CD4-positive, alpha-beta memory T cell (primary cell): ENCODE results near the gene HRH3. TPM values are rescaled to one million over a fixed set of nuclear protein-coding genes. Genes with fewer than 3 reads are reported as not detected.

Experiments used
- CTCF ChIA-PET: fragments of 350-600 bp; sonication (Branson Sonifier 250); formaldehyde crosslinking; loops from one replicate; lab custom pipeline; 2021; ENCODE audit warnings: inconsistent platforms; ENCODE audit not compliant: partially characterized antibody; lab: Charles Lee
- POLR2A ChIA-PET: fragments of 350-600 bp; sonication (Branson Sonifier 250); formaldehyde crosslinking; loops from one replicate; lab custom pipeline; 2021; ENCODE audit not compliant: partially characterized antibody; lab: Charles Lee
- DNase-seq, 5 donors: peaks; one replicate each; pipeline versions ENCODE4 v3.0.0 to v3.0.0-alpha.2; 2020 to 2022; ENCODE audit warnings: mixed read lengths in 1 of 5
- H3K27ac ChIP-seq: one replicate; pipeline ENCODE4 v1.7.0; 2013; ENCODE audit warnings: low read depth, low read length
- H3K27me3 ChIP-seq: 2 replicates; pipeline ENCODE4 v1.7.0; 2013; ENCODE audit warnings: mild to moderate bottlenecking, low read length, moderate library complexity; ENCODE audit not compliant: insufficient read depth
- H3K36me3 ChIP-seq: 2 replicates; pipeline ENCODE4 v1.7.0; 2013; ENCODE audit warnings: mild to moderate bottlenecking, low read length, moderate library complexity; ENCODE audit not compliant: insufficient read depth
- H3K4me1 ChIP-seq: 2 replicates; pipeline ENCODE4 v1.7.0; 2013; ENCODE audit warnings: mild to moderate bottlenecking, low read length, moderate library complexity; ENCODE audit not compliant: insufficient read depth
- H3K4me3 ChIP-seq, 2 donors: one replicate each; pipeline ENCODE4 v1.7.0; 2013; ENCODE audit warnings: low read length in 2 of 2, mild to moderate bottlenecking in 1 of 2
- H3K9me3 ChIP-seq, 2 donors: one replicate each; pipeline ENCODE4 v1.7.0; 2013; ENCODE audit warnings: low read length in 2 of 2, control low read depth in 1 of 2; ENCODE audit not compliant: control insufficient read depth in 1 of 2
- H3K27ac Mint-ChIP-seq, 7 donors: one replicate each; pipeline ENCODE4 v1.8.0; 2020 to 2021; ENCODE audit warnings: mixed read lengths in 7 of 7, mild to moderate bottlenecking in 6 of 7, inconsistent platforms in 3 of 7, moderate library complexity in 3 of 7
- H3K27me3 Mint-ChIP-seq, 2 donors: one replicate each; pipeline ENCODE4 v1.8.0; 2020 to 2021; ENCODE audit warnings: mixed read lengths in 2 of 2
- H3K36me3 Mint-ChIP-seq, 2 donors: one replicate each; pipeline ENCODE4 v1.8.0; 2020 to 2021; ENCODE audit warnings: mixed read lengths in 2 of 2, inconsistent platforms in 1 of 2, mild to moderate bottlenecking in 1 of 2
- H3K4me1 Mint-ChIP-seq, 4 donors: one replicate each; pipeline ENCODE4 v1.8.0; 2020 to 2021; ENCODE audit warnings: mixed read lengths in 4 of 4, mild to moderate bottlenecking in 1 of 4
- H3K4me3 Mint-ChIP-seq, 8 donors: one replicate each; pipeline ENCODE4 v1.8.0; 2020 to 2021; ENCODE audit warnings: mixed read lengths in 8 of 8, mild to moderate bottlenecking in 7 of 8, moderate library complexity in 6 of 8, inconsistent platforms in 3 of 8
- H3K9me3 Mint-ChIP-seq, 8 donors: one replicate each; pipeline ENCODE4 v1.8.0; 2020 to 2021; ENCODE audit warnings: mixed read lengths in 8 of 8, mild to moderate bottlenecking in 5 of 8, inconsistent platforms in 3 of 8, moderate library complexity in 1 of 8
- intact Hi-C: fragments of 100-400 bp; cut with micrococcal nuclease; formaldehyde crosslinking; loops from one replicate; pipeline ENCODE4 v1.15.1; 2023
- polyA plus RNA-seq, 2 donors: library from polyadenylated mRNA; unstranded; fragments of 300-500 nt; fragmentation: Illumina TruSeq; gene quantifications; one replicate each; pipeline ENCODE4 v1.2.3, GENCODE V29; 2021
- total RNA-seq, 2 experiments: library from RNA; stranded (reverse); gene quantifications; one replicate each; pipeline ENCODE4 v1.2.3, GENCODE V29; 2021

Gene HRH3
- total and polyA plus RNA-seq, 4 experiments from 2014 or later, result not detected

- intact Hi-C loops, result no loop called here
- ChIA-PET CTCF (no interaction called here), POLR2A (no interaction called here)
- H3K4me1 ChIP-seq, result no peaks in the 10 kb centered on the region
- Mint-ChIP-seq H3K4me3 (no peak overlapping the region), H3K4me1 (peaks cover 0 to 3% (median 0%) of the 10 kb centered on the region in 4 donors), H3K27ac (peak overlapping the region in 1 of 7 donors; percentile 24), H3K27me3 (peaks cover 8 to 19% of the 10 kb centered on the region in 2 donors), H3K36me3 (no peaks in the 10 kb centered on the region), H3K9me3 (no peaks in the 10 kb centered on the region)
- H3K27ac ChIP-seq, result no peak overlapping the region
- H3K9me3 ChIP-seq, result no peaks in the 10 kb centered on the region
- peak in 1 of 5 donors; percentile 5 for DNase-seq
- H3K27me3 ChIP-seq, result peaks cover 9% of the 10 kb centered on the region
- no peak overlapping the region for H3K4me3 ChIP-seq
- no peaks in the 10 kb centered on the region for H3K36me3 ChIP-seq
Measured at GRCh38 chr20:62215020-62215990, 4.8 kb downstream of the HRH3 start.

GRCh38 chr20:62214067-62214466 is 6.0 kb downstream of the HRH3 start:
- Mint-ChIP-seq H3K4me1 (peaks cover 0 to 2% (median 0%) of the 10 kb centered on the region in 4 donors), H3K27me3 (peaks cover 7 to 17% of the 10 kb centered on the region in 2 donors), H3K36me3 (no peaks in the 10 kb centered on the region), H3K4me3 (no peak overlapping the region), H3K27ac (no peak overlapping the region), H3K9me3 (no peaks in the 10 kb centered on the region)
- Histone ChIP-seq H3K9me3 (no peaks in the 10 kb centered on the region), H3K27me3 (peaks cover 4% of the 10 kb centered on the region), H3K27ac (no peak overlapping the region), H3K4me1 (no peaks in the 10 kb centered on the region), H3K4me3 (no peak overlapping the region), H3K36me3 (no peaks in the 10 kb centered on the region)
- DNase-seq, result no peak
- POLR2A ChIA-PET, result no interaction called here
- intact Hi-C loops, result no loop called here
- CTCF ChIA-PET, result no interaction called here

- intact Hi-C loops, result no loop called here
- H3K27ac Mint-ChIP-seq, result peak overlapping the region in 1 of 7 donors; percentile 30
- H3K4me3 Mint-ChIP-seq, result no peak overlapping the region
- Histone ChIP-seq H3K4me3 (no peak overlapping the region), H3K4me1 (no peaks in the 10 kb centered on the region), H3K9me3 (no peaks in the 10 kb centered on the region), H3K36me3 (no peaks in the 10 kb centered on the region), H3K27ac (no peak overlapping the region), H3K27me3 (no peaks in the 10 kb centered on the region)
- DNase-seq, result no peak
- ChIA-PET CTCF (no interaction called here), POLR2A (no interaction called here)
- H3K9me3 Mint-ChIP-seq, result no peaks in the 10 kb centered on the region
- no peaks in the 10 kb centered on the region for H3K4me1 Mint-ChIP-seq
- no peaks in the 10 kb centered on the region for H3K36me3 Mint-ChIP-seq
- H3K27me3 Mint-ChIP-seq, result peaks cover 3 to 15% of the 10 kb centered on the region in 2 donors
Measured at GRCh38 chr20:62212299-62212698, 7.8 kb downstream of the HRH3 start.

GRCh38 chr20:62211769-62212288 is 8.2 kb downstream of the HRH3 start:
- intact Hi-C loops, result no loop called here
- Histone ChIP-seq H3K4me3 (no peak overlapping the region), H3K27me3 (no peaks in the 10 kb centered on the region), H3K4me1 (no peaks in the 10 kb centered on the region), H3K36me3 (no peaks in the 10 kb centered on the region), H3K27ac (no peak overlapping the region), H3K9me3 (no peaks in the 10 kb centered on the region)
- no peaks in the 10 kb centered on the region for H3K9me3 Mint-ChIP-seq
- POLR2A ChIA-PET, result no interaction called here
- DNase-seq, result no peak
- no peaks in the 10 kb centered on the region for H3K36me3 Mint-ChIP-seq
- no peak overlapping the region for H3K4me3 Mint-ChIP-seq
- H3K27me3 Mint-ChIP-seq, result peaks cover 3 to 12% of the 10 kb centered on the region in 2 donors
- CTCF ChIA-PET, result no interaction called here
- H3K4me1 Mint-ChIP-seq, result no peaks in the 10 kb centered on the region
- peak overlapping the region in 1 of 7 donors; percentile 30 for H3K27ac Mint-ChIP-seq

- H3K27ac ChIP-seq, result no peak overlapping the region
Measured at GRCh38 chr20:62211216-62211615, 8.9 kb downstream of the HRH3 start.

GRCh38 chr20:62210496-62210855 is 9.6 kb downstream of the HRH3 start:
- Histone ChIP-seq H3K36me3 (no peaks in the 10 kb centered on the region), H3K4me1 (no peaks in the 10 kb centered on the region), H3K27ac (no peak overlapping the region), H3K9me3 (no peaks in the 10 kb centered on the region), H3K4me3 (no peak overlapping the region), H3K27me3 (no peaks in the 10 kb centered on the region)
- no peak for DNase-seq
- H3K4me3 Mint-ChIP-seq, result no peak overlapping the region
- CTCF ChIA-PET, result no interaction called here
- no peaks in the 10 kb centered on the region for H3K4me1 Mint-ChIP-seq
- no peak overlapping the region for H3K27ac Mint-ChIP-seq
- H3K36me3 Mint-ChIP-seq, result no peaks in the 10 kb centered on the region
- H3K27me3 Mint-ChIP-seq, result peaks cover 3 to 9% of the 10 kb centered on the region in 2 donors
- POLR2A ChIA-PET, result no interaction called here
- intact Hi-C loops, result no loop called here
- no peaks in the 10 kb centered on the region for H3K9me3 Mint-ChIP-seq

More at GRCh38 chr20:62211216-62211615, 8.9 kb downstream of the HRH3 start:
- Mint-ChIP-seq H3K9me3 (no peaks in the 10 kb centered on the region), H3K4me1 (no peaks in the 10 kb centered on the region), H3K27ac (no peak overlapping the region), H3K4me3 (no peak overlapping the region), H3K36me3 (no peaks in the 10 kb centered on the region), H3K27me3 (peaks cover 3 to 12% of the 10 kb centered on the region in 2 donors)
- ChIA-PET POLR2A (no interaction called here), CTCF (no interaction called here)
- no peaks in the 10 kb centered on the region for H3K9me3 ChIP-seq
- H3K36me3 ChIP-seq, result no peaks in the 10 kb centered on the region
- no peak overlapping the region for H3K4me3 ChIP-seq
- H3K27me3 ChIP-seq, result no peaks in the 10 kb centered on the region
- no peak for DNase-seq
- intact Hi-C loops, result no loop called here
- no peaks in the 10 kb centered on the region for H3K4me1 ChIP-seq

GRCh38 chr20:62209850-62210495 is 10.1 kb downstream of the HRH3 start:
- CTCF ChIA-PET, result no interaction called here
- POLR2A ChIA-PET, result no interaction called here
- Histone ChIP-seq H3K27me3 (no peaks in the 10 kb centered on the region), H3K9me3 (no peaks in the 10 kb centered on the region), H3K36me3 (no peaks in the 10 kb centered on the region), H3K4me1 (no peaks in the 10 kb centered on the region), H3K4me3 (no peak overlapping the region), H3K27ac (no peak overlapping the region)
- Mint-ChIP-seq H3K4me3 (no peak overlapping the region), H3K27me3 (peaks cover 1 to 7% of the 10 kb centered on the region in 2 donors), H3K4me1 (no peaks in the 10 kb centered on the region), H3K27ac (no peak overlapping the region), H3K9me3 (no peaks in the 10 kb centered on the region), H3K36me3 (no peaks in the 10 kb centered on the region)
- no peak for DNase-seq
- intact Hi-C loops, result no loop called here
